NCI-H82 treated with DMSO at 0.1 percent for 48 hours (cell line): ENCODE results near the gene HOXC6.

Experiments
- DNase-seq: peaks from one replicate; lab custom pipeline; 2025; ENCODE audit not compliant: unreplicated experiment; lab: John Stamatoyannopoulos, UW

HOXC6 gene

DNA sequence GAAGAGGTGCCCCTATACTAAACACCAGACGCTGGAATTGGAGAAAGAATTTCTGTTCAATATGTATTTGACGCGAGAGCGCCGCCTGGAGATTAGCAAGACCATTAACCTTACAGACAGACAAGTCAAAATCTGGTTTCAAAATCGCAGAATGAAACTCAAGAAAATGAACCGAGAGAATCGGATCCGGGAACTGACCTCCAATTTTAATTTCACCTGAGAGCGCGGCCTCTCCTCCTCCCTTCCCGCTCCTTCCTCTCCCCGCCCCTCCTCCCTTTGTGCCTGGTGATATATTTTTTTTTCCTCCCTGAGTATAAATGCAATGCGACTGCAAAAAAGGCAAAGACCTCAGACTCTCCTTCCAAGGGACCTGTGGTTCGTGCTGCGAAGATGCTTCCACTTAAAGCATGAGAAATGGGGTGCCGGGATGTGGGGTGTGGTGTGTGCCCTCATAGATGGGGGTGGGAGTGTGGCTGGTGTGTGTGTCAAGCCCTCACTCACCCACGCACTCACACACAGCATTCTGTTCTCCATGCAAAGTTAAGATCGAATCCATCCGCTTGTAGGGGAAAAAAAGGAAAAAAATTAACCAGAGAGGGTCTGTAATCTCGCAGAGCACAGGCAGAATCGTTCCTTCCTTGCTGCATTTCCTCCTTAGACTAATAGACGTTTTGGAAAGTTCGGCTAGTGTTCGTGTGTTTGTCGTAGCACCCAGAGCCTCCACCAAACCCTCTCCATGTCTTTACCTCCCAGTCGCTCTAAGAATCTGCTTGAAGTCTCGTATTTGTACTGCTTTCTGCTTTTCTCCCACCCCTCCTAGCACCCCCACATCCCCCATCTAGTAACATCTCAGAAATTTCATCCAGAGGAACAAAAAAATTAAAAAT is 38.8 kb upstream of the HOXC6 start:
- no peak for DNase-seq

DNA sequence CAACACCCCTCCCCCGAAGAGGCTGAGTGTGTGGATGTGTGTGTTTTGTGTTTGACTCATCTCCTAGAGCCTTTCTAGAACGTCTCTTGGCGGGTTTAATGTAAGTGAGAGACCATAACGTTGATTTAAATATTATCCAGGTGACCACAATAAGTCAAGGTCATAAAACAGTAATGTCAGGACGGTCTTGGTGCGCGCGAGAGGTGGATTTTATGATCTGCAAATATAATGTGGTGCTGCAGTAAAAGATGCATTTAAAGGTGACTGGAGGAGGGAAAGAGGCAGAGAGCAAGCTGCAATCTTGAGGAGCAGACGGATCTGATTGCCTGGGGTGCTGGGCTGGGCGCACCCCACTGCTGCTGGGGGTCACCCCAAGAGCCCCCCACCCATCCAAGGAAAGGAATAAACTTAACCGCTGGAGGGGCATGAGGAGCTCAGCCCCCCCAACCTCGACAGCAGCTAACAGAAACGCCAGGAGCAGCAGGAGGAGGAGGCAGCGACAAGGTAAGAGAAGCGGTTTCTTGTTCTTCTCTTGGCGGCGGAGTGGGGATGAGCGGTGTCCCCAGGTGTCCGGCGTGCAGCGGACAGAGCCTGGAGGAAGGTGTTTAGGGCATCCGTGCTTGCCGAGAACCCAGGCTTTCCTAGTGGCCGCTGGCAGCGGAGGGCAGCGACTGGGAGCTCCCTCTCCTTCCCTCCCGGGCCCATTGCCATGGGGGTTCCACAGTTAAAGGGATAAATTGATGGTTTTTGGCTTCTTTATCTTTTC is 37.7 kb upstream of the HOXC6 start:
- DNase-seq = no peak

DNA sequence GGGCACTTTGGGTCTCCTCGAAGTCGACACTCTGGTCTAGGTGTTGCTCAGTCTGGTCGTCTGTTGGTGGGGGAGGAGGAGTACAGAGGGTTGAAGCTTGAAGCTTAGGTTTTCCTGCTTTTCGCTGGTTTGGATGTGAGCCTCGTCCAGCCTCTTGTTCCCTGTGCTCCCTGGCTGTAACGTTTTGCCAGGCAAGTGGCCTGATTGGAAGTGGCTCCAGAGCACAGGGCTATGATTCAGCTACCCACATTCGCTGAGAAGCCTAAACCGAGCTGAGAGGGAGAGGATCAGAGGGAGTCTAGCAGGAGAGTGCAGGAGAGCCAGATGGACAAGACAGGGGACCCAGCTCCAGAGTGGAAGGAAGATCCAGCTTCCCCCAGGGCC is 37.2 kb upstream of the HOXC6 start:
- peak; percentile 55 for DNase-seq

DNA sequence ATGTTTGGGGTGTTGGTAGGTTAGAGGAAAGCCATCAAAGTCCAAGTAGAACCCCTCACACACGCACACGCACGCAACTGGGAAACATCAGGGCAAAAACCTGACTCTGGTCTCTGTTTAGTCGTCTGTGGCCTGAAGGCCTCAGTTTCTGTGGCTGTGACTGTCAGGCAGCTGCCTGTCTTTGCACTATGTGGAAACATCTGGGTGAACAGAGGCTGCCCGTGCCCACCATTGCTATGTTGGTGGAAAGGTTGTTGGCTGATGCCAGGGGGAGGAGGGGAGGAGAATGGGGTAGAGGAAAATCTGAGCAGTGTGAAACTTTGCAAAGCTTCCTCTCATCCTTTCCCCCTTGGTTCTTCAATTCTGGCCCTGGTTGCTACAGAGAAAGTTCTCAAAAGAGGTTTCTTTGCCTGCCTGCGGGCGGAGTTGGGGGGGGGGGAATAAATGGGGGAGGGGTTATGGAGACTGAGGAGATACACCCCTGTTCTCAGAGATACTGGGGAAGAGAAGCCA is 35.8 kb upstream of the HOXC6 start:
- DNase-seq = no peak

DNA sequence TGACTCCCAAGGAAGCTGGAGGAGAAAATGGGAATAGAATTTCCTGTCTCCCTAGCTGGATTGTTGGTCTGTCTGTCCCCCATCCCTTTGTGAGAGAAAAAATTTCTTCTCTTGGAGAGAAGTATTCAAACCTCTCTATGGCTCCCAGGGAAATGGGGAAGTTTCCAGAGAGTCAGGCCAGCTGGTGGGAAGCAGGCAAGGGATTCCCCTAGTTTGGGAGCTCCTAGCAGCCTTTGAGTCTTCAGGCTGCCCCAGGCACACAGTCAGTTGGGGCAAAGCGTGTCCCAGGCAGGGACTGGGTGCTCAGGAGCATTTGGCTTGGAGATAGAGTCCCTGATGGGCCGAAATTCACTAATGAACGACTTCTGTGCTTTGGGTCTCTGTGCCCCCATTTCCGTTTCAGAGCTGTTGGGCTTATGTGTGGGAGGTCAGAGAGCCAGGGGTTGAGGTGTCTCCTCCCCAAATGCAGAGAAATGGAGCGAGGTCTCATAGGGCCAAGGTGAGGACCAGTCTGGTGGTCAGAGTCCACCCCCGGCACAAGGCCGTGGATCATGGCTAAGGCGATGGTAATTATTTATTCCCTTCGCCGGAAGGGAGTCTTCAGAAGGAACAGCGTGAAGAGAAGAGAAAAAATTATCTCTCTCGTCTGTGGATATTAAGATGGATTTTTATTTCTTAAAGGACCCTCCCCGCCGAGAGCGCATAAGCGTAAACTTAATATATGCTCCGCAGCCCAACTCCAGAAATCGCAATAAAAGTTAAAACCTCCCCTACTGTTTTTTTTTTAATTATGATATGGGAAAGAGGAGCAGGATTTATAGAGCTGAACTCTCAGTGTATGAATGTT is 34.9 kb upstream of the HOXC6 start:
- no peak for DNase-seq

DNA sequence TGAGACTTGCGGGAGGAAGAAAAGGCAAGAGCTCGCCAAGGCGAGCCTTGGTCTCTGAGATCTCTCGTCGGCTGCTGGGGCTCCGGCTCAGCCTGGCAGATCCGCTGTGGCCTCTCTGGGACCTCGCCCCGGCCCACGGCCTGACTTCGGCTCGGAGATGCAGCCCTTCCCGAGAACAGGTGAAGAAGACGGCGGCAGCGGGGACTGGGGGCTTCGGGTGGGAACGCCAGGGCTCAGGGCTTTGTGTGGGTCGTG is 34.3 kb upstream of the HOXC6 start:
- no peak for DNase-seq

DNA sequence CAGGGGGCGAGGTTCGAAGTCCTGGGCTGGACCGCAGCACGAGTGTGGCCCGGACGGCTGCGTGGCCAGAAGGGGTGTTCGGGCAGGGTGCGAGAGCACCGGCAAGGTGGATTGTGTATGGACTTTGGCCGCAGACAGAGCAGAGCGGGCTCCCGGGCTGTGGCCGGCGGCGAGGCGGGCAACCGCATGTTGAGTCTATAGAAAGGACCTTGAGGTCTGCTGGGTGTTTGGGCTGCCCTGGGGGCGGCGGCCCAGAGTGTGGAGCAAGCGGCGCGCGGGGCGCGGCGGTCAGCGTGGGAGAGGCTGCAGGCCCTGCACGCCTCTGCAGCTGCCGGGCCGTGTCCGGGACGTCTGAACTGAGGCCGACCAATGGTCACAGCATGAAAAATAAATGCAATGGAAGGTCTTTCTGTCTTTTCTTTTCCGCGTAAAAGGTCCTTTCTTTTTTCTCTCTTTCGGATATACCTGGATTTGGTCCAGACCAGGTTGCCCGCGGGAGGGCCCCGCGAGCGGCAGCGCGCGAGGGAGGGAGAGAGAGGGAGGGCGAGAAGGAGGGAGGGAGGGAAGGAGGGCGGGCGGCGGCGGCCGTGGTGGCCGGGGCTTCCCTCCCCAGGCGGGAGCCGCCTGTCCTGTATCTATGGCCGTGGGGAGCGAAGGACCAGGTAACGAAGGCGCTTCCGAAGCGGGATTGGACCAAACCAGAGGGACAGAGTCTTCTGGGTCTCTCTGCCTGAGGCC is 33.8 kb upstream of the HOXC6 start:
- no peak for DNase-seq

DNA sequence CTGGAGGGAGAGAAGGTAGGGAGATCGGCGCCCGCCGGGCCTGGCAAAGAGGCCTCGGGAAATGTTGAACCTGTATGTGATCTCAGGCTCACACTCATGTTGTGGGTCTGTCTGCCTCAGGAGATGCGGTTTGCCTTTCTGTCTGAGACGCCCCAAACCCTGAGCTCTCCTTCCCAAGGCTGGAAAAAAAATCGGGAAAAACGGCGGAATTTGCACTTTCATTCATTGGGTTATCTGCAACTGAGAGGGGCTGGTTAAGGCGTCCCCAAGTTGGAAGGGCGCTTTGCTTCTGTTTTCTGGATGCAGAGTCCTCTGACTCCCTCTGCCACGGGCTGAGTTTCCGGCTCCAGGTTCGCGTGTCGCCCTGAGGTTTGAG is 33.2 kb upstream of the HOXC6 start:
- no peak for DNase-seq

DNA sequence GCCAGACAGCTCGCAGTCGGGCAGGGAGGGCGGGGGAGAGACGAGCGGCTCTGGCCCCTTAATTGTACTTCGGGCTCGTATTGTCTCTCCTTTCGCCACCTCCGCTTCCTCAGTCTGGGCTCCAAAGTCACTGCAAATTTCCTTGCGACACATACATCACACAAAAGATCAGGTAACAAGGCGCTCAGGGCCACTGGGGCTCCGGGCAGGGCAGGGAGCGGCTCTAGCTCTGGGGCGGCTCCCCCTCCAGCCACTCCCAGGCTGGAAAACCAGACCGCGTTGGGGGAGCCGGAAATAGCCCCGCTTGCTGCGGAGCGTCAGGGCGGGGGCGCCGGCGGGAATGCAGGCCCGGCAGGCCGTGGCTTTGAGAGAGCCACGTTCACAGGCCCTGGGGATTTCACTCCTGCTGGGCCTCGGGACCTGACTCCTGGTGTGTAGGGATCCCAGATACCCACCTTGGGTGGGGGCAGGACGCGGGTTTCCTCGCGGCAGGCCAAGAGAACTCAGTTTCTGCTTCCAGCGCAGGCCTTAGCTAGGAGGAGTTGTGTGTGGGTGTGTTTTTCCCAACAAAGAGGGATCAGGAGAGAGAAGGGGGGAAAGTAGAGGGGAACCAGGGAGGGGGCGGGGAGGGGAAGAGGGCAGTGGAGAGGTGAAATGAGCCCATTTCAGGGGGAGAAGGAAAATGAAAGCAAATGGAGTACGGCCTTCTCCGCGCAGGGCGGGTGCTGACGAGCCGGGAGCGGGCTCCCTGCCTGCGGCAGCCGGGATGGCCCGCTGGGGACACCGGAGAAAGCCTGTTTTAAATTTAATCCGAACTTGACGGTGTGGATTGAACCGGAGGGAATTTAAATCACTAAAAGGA is 32.6 kb upstream of the HOXC6 start:
- no peak for DNase-seq

DNA sequence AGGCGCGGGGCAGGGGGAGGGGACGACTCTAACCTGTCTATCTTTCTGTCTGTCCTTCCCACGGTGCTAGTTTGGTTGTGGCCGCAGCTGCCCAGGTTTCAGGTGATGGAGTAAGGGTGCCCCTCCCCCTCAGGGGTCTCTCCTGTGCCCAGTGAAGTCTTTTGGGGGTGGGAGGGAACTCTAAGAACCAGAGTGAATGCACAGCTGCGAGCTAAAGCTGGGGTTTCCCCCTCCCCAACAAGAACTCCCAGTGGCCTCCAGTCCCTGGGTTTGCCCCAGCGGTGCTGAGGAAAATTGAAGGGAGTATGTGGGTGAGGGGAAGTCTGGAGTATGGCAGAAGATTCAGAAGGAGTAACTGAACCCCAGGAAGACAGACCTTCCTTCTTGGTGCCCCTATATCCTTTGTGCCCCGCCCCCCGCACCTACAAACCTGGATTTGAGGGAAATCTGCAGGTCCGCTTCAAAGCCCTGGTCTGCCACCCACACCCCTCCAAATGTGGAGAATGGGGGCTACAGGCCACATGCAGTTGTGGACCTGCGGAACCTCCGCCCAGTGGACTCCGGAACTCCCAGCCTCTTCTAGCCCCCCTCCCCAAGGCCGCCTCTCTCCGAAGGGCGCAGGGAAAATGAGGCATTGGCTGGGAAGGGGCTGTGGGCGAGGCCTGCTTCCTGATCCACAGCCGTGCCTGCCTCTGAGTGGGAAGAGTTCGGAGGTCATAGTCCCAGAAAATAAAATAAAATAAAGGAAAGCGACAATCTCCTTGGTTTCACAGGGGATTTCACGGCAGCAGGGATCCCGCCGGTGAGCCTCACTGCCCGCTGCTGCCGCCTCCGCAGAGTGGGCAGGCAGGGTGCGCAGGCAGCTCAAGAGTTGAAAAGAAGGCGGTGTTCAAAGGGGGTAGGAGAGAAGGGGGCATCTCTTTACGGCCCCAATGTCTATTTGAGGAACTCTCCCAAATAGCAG is 31.7 kb upstream of the HOXC6 start:
- no peak for DNase-seq

DNA sequence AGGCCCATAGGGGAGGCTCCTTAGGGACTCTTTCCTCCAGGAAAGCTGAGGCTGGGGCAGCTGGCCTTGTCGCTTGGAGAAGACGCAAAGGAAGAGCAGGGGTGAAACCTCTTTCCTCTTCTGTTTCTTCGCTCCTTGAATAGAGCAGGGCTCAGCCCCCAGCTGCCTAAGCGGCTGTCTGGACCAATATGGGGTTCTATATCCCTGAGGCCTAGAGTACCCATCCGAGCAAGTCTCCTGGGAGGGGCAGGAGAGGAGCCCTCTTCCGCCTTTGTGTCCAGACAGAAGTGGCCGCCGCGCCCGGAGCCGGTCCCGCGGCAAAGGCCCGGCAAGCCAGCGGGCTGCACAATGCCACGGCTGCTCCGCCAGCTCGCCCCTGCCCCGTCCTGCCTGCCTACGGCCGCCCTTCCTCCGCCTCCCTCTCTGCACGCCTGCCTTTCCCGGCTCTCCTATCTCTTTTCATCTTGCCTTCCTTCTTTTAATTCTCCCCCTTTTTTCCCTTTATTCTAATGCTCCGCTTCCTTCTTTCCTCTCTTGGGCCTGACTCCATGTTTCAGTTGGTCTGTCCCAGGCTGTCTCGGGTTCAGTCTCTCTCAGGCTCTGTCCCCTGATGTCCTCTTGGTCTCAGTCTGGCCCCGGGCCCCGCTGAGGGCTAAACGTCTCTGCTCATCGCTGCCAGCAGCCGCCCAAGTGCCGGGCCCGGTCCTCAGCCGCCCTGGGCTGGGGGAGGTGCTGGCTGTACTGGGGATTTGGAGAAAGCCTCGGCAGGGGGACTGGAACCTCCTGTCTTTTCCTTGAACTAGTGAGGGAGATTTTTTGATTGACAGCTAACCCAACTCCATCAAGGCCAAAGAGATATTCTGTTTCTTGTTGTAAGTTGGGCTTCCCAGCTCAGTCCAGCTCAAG is 30.8 kb upstream of the HOXC6 start:
- DNase-seq = no peak

DNA sequence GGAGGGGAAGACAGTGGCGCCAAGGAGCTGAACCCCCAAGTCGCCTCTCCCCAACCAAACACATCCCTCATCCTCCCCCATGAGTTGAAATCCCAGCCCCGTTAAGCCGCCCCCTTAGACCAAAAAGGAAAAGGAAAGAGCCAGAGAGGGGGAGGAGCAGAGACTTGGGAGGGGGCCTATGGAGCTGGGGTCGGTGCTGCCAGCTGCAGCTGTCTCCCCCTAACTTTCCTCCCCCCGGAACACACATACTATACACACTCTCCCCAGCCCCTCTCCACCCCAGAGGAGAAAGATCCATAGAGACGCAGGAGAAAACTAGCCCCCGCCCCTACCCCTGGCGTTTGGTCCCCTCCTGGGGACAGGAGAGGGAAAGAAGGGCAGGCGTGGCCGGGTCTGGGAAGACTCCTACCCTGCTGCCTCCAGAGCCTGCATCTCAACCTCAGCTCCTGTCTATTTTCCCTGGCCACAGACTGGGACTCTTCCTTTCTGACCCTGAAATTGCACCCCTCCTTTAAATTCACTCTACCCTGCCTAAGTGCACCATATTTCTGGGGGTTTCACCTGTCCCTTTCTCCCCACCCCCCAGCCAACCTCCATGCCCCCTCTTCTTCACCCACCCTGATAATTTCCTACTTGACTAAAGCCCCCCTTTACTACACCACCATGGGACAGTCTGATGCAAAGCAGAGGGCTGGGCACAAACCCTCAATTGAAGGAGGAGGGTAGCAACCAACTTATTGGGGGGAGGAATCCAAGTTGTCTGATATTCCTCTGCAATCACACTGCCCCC is 29.9 kb upstream of the HOXC6 start:
- DNase-seq = no peak

DNA sequence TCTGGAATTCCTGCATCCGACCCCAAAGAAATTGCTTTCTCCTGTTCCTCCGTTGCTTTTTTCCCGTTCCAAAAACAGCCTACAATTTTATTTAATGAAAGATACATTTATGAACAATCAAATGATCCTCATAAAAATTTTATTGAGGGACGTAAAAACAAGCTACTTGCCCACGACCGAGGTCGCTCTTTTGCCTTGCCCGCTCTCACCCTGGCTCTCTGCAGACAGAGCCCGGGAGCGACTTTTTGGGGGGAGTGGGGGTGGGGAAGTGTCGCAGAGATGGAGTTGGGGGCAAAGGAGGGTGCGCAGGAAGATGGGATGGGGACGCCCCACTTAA is 29.4 kb upstream of the HOXC6 start:
- DNase-seq = no peak

DNA sequence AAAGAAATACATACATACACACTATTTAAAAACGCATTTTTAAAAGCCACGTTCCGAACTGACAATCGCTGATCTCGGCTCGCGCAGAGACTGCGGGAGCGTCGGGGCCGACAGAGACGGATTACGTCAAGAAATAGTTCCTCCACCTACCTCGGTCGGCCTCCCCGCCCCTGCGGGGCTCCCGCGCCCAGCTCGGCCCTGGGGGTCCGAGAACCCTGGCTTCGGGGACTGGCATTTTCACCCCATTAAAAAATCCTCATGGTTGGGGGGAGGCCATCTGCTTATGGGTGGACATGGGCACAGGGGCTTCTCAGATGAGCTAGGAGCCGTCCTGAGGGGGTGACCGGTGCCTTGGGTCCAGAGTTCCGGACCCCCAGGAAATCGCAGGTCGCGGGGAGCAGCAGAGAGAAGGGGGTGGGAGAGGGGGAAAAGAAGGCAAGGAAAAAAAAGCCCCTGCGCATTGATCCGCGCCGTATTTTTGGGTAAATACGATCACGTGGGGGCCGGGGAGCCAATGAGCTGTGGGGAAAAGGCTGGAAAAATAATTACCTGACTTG is 28.6 kb upstream of the HOXC6 start:
- peak; percentile 58 for DNase-seq

DNA sequence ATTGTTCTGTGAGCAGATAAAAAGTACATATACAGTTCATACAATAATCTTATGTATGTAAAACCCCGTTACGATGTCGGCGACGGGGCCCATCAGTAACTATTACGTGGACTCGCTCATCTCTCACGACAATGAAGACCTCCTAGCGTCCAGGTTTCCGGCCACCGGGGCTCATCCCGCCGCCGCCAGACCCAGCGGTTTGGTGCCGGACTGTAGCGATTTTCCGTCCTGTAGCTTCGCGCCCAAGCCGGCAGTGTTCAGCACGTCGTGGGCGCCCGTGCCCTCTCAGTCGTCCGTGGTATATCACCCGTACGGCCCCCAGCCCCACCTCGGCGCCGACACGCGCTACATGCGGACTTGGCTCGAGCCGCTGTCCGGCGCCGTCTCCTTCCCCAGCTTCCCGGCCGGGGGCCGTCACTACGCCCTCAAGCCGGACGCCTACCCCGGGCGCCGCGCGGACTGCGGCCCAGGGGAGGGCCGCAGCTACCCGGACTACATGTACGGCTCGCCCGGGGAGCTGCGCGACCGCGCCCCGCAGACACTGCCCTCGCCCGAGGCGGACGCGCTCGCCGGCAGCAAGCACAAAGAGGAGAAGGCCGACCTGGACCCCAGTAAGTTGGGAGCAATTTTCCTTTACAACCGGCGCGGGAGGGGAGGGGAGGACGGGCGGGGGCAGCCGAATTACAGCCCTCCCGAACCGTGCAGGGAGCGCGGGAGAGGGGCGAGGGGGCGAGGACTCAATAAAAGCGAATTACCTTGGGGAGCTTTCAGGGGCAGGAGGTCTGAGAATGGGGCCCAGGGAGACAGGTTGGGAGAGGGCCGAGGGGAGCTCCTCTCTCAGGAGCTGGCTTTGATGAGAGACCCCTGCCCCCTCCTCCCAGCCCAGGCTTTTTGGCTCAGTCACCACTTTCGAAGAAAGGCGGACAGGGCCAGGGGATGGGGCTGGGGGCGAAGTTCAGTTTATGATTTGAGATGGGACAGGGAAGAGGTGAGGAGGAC is 27.8 kb upstream of the HOXC6 start, which contains the start of gene HOXC9:
HOXC9 (plus strand) TSS at position 46 of the 999 bp plus-strand sequence; CDS start at position 74, 28 bp downstream.
- DNase-seq = no peak
